Esophagus squamous epithelium (tissue), 4 donors: ENCODE measurements around the gene OGFR.

Experiments used
- CTCF ChIP-seq, 6 experiments: fragments of 450-650 bp in 4 of 6; fragments of 200-600 bp in 2 of 6; sonication (generic) in 2 of 6; IDR thresholded peaks; one replicate each; pipeline ENCODE4 v1.5.1; 2016 to 2019; ENCODE audit warnings: antibody characterized with exemption in 6 of 6, mild to moderate bottlenecking in 4 of 6, moderate library complexity in 4 of 6
- POLR2A ChIP-seq, 4 donors: fragments of 450-650 bp; IDR thresholded peaks; one replicate each; pipeline ENCODE4 v1.6.1; 2017; ENCODE audit warnings: antibody characterized with exemption in 4 of 4, mild to moderate bottlenecking in 4 of 4, moderate library complexity in 3 of 4

DNA sequence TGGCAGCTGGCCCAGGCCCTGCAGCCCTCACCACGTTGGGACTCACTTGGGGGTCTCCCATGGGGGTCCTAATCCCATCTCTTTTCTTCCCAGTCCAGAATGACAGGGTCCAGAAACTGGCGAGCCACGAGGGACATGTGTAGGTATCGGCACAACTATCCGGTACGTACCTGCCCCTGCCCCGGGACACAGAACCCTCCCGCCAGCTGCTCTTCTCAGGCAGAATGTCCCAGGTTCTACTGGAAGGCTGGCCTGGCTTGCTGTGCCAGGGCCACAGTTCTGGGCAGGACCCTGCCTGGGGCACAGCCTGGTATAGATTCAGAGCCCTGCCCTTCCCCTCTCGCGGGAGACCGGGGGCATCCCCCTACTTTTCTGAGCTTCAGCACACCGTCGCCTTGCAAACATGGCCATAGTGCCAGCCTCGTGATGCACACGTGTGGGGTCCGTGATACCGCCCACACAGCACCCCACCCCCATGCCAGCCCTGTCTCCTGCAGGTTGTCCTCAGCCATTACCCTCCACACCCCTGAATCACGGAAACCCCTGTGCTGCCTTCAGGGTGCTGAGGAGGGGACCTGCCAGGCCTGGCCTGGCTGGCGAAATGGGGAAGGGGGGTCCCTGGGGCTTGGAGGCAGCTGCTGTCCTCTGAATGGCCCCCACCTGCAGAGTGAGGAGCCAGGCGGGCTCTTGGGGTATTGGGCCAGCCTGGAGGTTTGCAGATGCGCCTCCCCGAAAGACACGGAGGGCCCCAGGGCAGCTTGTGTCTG, 3.0 kb downstream of the OGFR start:
- no peak for TF ChIP-seq CTCF (IDR thresholded peaks at IDR 0.05)
- no peak for TF ChIP-seq POLR2A (IDR thresholded peaks at IDR 0.05)
